ENCODE measurements around the gene RERE.
"Not testable (repeated sequence)": the region's sequence is repeated elsewhere in the genome, so short reads cannot be mapped to it uniquely, and the experiment has no call there.

Gene RERE

DNA sequence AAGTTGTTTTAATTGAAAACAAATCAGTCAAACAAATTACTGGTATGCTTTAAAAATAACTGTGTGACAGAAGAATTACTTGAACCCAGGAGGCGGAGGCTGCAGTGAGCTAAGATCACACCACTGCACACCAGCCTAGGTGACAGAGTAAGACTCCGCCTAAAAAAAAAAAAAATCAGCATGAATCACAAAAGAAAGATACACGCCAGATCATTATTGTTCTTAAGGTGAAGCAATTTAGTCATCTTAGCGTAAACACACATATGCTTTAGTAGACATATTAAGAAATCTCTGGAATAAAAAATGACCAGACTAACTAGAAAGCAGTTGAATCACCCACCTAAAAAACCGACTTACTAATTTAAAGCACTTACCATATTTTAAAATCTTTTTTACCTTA, 20.2 kb downstream of the RERE start:
- DNase-seq = no peak

DNA sequence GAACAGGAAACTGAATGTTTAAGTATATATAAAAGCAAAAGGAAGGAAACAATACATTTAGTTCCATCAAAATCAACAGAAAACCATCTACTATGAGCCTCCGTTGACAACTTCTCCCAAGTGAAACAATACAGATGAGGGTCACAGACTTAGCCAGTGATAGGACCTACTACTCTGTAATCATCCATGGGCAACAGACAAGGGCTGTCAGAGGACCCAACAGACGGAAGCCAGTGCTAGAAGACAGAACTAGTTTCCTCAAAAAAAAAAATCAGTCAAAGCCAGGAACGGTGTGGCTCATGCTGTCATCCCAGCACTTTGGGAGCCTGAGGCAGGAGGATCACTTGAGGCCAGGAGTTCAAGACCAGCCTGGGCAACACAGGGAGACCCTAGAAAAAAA, 20.6 kb downstream of the RERE start:
- DNase-seq = no peak

DNA sequence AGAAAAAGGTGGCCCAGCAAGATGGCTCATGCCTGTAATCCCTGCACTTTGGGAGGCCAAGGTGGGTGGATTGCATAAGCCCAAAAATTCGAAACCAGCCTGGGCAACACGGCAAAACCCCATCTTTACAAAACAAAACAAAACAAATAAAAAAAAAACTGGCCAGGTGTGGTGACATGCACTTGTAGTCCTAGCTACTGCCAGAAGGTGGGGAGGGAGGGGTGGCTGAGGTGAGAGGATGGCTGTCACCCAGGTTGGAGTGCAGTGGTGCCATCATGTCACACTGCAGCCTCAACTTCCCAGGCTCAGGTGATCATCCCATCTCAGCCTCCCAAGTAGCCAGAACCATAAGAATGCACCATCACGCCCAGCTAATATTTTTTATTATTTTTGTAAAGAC, 22.8 kb downstream of the RERE start:
- no peak for DNase-seq

DNA sequence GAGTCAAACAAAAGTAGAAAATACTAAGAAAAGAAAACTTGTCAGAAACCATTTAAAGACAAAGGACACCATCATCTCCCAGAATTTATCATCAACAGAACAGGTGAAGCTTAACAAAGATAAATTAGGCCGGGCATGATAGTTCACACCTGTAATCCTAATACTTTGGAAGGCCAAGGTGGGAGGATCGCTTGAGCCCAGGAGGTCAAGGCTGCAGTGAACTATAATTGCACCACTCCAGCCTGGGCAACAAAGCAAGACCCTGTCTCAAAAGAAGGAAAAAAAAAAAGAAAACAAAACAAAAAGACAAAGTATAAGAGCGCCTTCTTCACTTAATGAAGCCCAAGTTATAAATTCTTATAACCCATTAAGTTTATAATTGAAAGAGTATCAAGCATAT, 25.6 kb downstream of the RERE start:
- DNase-seq = no peak

DNA sequence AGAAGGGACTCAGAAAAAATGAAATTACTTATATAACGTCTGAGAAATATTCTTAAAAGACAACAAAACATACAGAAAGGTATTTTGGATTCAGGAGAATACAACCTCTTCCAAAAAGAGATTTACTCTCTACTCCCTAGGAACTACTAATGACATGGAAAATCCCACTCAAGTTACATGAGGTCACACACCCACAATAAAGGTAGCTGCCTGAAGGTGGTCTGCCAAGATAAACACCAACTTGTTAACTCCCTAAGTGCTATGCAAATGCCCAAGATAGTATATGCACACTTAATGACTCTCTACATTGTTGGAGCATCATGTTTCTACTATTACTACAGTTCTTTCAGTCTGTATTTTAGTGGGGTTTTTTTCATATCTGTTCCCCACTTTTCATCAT, 26.5 kb downstream of the RERE start:
- DNase-seq = no peak

DNA sequence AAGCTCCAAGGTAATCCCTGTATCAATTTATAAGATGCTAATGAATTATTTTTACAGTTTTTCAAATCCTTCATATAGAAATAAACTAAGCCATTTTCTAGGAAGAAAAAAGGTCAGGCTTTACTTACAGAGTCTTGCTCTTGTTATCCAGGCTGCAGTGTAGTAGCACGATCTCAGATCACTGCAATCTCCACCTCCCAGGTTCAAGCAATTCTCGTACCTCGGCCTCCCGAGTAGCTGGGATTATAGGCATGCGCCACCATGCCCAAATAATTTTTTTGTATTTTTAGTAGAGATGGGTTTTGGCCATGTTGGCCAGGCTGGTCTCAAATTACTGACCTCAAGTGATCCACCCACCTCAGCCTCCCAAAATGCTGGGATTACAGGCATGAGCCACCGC, 27.0 kb downstream of the RERE start:
- DNase-seq = no peak

DNA sequence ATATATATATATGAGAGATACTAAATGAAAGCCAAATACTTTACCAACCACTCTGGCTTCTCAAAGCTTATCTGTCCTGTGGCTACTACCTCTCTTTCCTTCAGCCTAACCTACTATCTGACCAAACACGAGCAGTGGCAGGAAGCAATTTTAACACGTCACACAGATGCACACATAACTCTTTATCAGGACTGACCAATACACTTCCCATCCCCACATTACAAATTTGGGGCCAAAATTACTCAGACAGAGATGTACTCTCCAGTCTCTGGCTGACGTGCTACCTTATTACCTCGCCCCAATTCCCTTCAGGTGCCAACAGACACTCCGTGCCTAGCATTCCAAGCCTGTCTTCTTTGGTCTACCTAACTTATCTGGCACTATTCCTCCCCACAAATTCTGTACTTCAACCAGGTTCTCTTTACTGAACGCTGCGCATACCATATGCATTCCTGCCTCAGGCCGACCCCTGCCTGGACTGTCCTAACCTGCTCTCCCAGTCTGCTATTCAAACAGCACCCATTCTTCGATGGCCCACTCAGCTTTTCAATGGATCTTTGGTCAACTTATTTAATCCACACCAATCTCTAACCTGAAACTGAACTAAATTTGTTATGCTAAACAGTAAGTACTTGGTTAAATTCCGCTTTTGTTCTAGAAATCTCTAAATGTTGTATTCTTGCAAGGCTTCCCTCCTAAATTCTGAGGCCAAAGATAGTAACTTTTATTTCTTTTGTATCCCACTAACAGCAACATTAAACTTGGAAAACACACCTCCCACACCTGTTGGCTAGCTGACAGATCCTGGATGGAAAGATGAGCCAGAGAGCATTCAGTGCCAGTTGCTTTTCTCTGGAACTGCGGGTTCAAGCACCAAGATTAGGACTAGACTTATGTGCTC, 27.9 kb downstream of the RERE start:
- no peak for DNase-seq

DNA sequence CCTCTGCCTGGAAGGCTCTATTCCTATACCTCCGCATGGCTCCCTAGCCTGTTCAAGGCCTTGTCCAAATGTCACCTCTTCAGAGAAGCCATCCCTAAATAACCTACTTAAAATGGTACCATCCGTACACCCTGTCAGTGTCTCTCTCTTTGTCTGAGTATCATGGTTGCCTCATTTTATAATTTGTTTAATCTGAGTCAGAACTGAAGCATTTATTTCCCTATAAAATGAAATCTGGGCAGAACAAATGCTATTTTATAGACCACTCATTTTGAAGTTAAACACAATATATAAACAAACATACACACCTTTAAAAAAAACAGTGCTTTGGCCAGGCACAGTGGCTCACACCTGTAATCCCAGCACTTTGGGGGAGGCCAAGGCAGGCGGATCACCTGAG, 30.2 kb downstream of the RERE start:
- no peak for DNase-seq

DNA sequence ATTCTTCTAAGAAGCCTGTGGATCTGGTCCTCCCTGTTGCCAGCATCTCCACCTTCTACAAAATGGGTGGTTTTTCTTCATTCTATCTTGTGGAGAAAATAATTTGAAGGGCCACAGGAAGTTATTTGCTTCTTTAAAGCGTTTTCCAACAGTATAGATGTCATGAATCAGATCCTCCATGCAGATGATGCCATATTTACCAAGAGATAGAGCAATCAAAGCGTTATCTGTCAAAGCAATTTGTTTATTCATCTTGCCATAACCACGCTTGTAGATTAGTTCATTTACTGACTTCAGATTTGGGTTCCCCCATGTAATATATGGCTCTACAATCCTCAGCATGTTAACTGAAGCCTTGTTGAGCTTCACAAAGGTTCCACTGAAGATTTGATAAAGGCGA, 31.2 kb downstream of the RERE start:
- DNase-seq = not testable (repeated sequence)

DNA sequence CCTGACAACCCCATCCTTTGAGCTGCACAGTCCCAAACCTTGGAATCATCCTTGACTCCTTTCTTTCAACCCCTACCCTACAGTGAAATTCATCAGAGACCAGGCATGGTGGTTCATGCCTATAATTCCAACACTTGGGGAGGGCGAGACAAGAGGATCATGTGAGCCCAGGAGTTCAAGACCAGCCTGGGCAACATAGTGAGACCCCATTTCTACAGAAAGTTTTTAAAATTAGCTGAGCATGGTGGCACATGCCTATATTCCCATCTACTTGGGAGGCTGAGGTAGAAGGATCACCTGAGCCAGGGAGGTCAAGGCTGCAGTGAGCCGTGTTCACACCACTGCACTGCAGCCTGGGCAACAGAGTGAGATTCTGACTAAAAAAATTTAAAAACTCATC, 34.5 kb downstream of the RERE start:
- no peak for DNase-seq

DNA sequence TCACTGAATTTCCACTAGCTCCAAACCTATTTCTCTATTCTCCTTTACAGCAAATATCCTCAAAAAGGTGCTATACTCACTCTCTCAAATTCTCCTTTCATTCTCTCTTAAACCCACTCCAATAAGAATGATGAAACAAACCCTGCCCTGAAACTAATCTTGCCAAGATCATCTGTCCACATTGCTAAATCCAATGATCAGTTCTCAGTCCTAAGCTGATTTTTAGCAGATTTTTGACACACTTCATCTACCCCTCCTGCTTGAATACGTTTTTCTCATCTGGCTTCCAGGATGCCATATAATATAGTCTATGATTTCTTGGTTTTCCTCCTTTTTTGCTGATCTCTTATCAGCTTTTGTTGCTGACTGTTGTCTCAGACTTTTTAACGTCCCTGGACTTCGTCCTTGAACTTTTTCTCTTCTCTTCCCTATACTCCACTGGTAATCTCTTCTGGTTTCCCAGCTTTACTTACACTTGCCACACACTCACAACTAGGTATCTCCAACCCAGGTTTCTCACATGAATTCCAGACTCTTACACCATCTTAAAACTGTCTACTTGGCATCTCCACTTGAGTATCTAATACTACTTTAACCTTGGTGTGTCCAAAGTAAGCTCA, 35.3 kb downstream of the RERE start:
- no peak for DNase-seq

DNA sequence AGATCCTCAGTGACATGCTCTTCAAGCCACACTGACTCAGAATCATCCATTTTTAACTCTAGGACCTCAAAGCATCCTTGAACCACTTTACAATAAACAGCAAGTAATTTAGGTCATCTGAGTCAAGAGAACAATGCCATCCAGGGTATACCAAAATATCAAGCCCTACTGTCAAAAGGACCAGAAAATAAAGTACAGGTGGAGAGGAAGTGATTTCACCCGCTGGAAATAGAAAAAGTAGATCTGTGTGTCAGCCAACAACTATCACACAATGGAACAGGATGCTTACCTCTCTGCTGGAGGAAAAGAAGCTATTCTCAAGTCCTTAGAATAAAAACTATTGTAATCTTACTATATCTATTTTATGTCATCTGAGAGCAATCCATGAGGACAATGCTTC, 37.0 kb downstream of the RERE start:
- DNase-seq = no peak

DNA sequence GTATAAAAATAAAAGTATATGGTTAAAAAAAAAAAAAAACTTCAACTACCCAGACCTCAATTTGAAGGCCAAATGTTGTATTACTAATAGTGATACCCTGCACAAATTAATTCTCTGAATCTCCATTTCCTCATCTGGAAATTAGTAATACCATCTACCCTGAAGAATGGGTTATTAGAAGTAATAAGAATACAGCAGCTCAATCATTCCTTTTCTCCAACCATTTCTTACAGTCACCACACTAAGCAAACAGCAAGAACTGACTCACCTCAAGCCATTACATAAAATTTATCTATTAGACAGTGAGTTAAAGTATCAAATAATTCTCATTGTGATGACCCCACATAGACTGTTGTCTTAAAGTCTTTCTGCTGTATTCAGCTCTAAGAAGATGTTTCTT, 39.6 kb downstream of the RERE start:
- DNase-seq = no peak

DNA sequence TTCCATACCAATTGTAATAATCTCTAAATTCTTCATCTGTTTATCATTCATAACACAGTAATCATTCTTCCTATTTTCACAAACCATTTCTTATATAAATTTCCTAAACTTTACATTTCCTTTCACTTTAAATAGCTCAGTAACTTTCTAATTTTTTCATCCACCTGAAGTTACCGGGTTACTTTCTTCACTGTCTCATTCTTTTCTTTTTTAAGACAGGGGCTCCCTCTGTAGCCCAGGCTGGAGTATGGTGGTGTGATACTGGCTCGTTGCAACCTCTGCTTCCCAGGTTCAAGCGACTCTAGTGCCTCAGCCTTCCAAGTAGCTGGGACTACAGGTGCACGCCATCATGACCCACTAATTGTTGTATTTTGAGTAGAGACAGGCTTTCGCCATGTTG, 41.3 kb downstream of the RERE start:
- no peak for DNase-seq

DNA sequence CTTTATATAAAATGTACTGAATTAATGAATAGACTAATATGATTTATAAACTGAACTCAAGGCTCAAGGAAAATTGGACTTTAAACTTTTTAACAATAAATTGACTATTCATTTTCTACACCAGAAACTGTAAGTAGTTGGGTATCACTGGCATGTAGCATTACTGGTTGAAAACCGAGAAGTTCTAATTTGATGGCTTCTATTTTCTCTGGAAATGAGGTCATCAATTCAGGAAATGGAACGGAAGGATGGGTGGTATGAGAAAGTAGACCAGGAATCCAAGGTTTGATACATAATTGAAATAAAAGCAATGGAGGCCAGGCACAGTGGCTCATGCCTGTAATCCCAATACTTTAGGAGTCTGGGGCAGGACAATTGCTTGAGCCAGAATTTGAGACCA, 50.4 kb downstream of the RERE start:
- DNase-seq = no peak

DNA sequence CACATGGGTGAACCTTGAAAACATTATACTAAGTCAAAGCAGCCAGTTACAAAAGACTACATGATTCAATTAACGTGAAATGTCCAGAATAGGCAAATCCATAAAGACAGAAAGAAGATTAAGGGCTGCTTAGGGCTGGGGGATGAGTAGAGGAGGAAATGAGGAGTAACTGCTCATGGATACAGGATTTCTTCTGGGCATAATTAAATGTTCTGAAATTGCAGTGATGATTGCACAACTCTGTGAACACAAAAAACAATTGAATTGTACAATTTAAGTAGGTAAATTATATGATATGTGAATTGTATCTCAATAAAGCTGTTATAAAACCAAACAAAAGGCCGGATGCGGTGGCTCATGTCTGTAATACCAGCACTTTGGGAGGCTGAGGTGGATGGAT, 52.2 kb downstream of the RERE start:
- DNase-seq = no peak

DNA sequence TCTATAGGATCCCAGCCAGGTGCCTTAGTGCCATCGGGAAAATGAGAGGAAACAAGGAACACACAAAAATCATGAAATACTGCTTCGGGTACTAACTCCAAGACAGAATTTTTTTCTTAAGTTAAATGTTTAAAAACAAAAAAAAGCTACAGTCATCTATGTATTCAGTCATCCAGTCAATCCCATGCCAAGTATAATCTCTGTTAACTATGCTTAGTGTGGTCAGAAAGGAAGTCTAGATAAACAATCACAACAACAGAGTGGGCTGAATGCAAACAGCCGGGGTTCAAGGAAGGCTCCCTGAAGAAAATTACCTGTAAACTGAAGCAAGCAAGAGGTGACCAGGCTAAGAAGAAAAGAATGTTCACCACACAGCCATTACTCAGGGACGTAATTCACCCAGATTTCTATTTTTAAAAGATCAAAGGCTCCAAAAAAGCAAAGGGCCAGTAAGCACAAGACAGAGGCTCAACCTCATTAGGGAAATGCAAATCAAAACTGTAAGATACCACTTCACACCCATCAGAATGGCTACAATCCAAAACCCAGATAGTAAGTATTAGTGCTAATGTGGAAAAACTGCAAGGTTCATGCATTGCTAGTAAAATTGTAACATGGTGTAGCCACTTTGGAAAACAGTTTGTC, 53.0 kb downstream of the RERE start:
- DNase-seq = no peak

DNA sequence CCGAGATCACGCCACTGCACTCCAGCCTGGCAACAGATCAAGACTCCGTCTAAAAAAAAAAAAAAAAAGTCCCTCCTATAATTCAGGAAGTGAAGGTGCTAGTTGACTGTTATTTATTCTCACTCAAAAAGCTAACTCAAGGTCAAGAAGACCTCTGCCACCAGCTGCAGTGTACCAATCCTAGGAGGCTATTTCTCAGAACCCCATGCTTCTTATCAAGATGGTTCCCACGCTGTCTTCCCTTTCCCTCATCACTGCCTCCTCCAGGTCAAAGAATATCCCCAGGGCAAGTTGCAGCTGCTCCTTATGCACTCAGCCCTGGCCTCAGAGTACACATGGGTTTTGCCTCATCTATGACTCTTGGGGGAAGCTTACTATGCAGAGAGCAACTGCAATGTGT, 53.6 kb downstream of the RERE start:
- no peak for DNase-seq

DNA sequence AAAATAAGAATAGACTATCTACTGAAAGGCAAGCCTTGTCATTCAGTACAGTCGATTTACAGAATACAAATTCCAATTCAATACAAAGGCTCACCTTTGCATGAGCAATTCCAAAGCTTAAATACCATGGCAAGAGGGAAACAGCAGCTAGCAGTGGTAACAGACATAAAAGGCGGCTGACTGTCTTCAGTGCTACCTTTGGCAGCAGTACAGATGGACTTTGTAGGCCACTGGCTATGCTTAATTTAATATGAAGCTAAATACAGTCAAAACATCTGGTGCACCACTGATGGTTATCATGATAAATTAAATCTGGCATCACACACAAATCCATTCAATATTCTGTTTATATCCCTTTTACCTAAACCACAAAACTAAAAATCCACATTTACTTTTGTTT, 62.4 kb downstream of the RERE start:
- no peak for DNase-seq

DNA sequence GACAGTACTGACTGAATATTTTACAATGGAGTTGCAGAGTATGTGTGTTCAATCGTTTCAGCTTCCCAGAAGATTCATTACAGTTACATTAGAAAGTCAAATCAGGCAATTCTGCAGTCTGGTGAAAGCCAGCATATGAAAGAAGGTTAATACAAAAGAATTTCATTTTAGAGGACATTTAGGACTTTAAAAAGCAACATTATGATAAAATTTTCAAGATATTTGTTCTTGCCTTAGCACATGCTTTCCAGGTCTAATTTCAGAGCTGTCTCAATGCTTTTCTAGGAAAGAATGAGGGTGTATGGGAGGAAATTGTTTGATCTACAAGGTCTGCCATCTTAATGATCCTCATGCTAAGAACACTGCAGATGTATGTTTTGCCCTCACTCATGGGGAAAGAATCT, 63.2 kb downstream of the RERE start:
- no peak for DNase-seq

DNA sequence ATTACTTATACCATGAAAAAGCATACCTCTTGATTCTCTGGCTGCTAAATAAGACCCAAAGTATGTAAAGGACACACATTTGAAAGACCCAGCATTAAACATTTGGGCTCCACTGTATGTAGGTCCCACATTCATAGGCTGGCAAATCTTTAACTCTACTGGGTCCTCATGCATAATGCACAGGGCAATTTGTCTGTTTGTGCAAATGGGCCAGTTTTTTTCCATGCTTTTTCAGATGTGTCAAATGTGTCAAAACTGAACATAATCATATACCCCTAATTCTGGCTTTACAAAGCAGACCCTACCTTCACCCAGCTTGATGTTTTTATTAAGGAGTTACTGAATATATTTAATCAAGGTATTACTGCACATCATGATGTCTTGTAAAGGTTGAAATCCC, 63.7 kb downstream of the RERE start:
- no peak for DNase-seq

DNA sequence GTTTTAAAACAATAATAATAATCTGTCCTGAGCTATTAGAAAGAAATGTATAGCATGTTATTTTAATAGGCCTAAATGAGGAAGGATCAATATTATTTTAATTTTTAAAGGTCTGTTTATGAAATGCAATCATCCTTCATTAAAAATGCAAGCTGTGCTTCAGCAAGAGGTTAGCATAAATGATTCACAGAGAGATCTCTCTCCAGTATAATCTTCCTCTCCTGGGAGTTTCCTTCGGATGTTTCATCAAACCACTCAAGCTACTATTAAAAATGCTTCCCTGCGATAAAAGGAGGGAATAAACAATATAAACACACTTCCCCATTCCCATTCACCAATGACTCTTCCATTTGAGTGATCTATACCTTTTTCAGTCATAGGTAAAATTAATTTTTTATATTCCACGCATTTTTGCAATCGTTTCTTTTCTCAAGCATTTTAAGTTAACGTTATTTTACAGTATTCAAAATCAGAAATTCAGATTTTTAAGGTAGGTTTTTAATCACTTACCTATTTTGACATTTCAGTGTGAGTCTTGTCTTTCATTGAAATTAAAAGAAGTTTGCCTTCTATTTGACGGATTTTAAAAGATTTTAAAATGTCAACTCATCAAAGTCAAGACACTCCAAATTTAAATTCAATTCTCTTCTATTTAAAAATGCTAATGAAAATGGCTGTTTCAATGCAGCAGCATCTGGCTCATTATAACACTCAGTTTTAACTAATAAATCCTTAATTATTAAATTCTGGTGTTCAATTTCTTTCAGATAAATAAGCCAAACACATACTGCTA, 64.3 kb downstream of the RERE start:
- no peak for DNase-seq

DNA sequence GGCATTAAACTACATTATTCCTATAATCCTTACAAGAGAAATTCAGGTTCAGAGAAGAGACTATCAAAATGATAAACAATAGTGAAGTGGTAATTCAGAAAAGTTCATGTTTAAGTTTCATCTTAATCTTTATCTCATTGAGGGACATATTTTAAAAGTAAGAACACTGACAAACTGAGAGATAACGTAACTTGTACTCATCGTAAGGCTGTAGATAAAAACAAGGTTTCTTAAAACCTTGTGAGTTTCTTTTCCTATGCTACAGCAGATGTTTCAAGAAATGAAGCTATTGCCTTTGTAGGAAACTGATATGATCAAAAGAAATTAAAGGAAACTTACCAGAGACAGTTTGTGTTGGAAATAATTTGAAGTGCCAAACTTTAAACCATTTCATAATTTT, 65.0 kb downstream of the RERE start:
- DNase-seq = no peak

DNA sequence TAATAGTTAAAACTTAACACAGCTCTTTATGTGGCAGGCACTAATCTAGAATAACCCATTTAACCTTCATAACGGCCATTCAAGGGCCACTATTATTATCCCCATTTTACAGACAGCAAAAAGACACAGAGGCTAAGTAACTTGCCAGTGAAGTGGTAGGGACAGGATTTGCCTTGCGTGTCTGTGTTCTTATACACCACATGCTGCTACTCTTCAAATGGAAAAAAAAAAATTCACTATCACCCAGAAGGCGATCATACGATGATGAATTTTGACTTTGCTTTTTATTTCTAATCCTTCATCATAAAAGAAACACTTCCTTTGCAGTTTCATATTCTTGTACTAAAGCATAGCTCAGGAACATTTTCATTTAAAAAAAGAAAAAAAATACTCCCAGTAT, 65.5 kb downstream of the RERE start:
- no peak for DNase-seq
